ENCODE results near the gene METTL15.

- TF ChIP-seq CTCF (IDR thresholded peaks at IDR 0.05) (no peak), EP300 (IDR thresholded peaks at IDR 0.05) (no peak)
These were observed 134.4 kb downstream of the METTL15 start for GRCh38 chr11:28242596-28242995.
